Measurements from ENCODE around the gene ATP6V1E1. TPM values are rescaled to one million over a fixed set of nuclear protein-coding genes. Genes with fewer than 3 reads are reported as not detected.

Gene ATP6V1E1
- polyA plus RNA-seq, 1 of the 3 experiments (the other 2 are of a cell fraction) = 140 TPM

GRCh38 chr22:17581056-17581455, 47.5 kb downstream of the ATP6V1E1 start:
- ChIA-PET CTCF (no interaction called here), POLR2A (no interaction called here)
- Histone ChIP-seq H3K79me2 (ENCODE audit: insufficient read depth) (no peaks in the 10 kb centered on the region), H3K27ac (ENCODE audit: low read depth in 2 of 2, low read length in 1 of 2) (no peak overlapping the region), H3K4me2 (no peak overlapping the region), H3K36me3 (replicated peaks in 1 of 2; ENCODE audit: control insufficient read depth in 1 of 2, insufficient read depth in 2 of 2, low read length in 1 of 2) (no peaks in the 10 kb centered on the region), H3K9me2 (no peaks in the 10 kb centered on the region), H3K9me3 (no peaks in the 10 kb centered on the region), H3K4me1 (ENCODE audit: control insufficient read depth in 1 of 2, insufficient read depth in 2 of 2, low read depth in 1 of 2, low read length in 1 of 2) (no peaks in the 10 kb centered on the region), H2AFZ (ENCODE audit: low read depth) (no peak overlapping the region), H3F3A (replicated peaks; ENCODE audit: insufficient read depth) (no peaks in the 10 kb centered on the region), H3K27me3 (ENCODE audit: insufficient read depth) (no peaks in the 10 kb centered on the region), H3K4me3 (ENCODE audit: low read depth in 2 of 2, low read length in 1 of 2) (no peak overlapping the region), H3K9ac (no peak overlapping the region), H4K20me1 (ENCODE audit: insufficient read depth) (no peaks in the 10 kb centered on the region)
- DNase-seq = no peak
- TF ChIP-seq JUND (IDR thresholded peaks at IDR 0.05) = no peak
- WGBS (ENCODE audit: low lambda C conversion rate) = 75% methylated on average over 10 of the region's 21 CpGs

- ChIA-PET CTCF (interaction anchor here (0.8 kb wide), 1 partner anchor 22 kb away, joined by 3 read pairs; no protein-coding TSS in a partner anchor), POLR2A (no interaction called here)
- no peaks in the 10 kb centered on the region for H3K36me3 ChIP-seq (replicated peaks in 1 of 2; ENCODE audit: control insufficient read depth in 1 of 2, insufficient read depth in 2 of 2, low read length in 1 of 2)
- H3K9ac ChIP-seq = no peak overlapping the region
- 57% methylated on average over 8 of the region's 15 CpGs for WGBS (ENCODE audit: low lambda C conversion rate)
- H3K9me3 ChIP-seq = no peaks in the 10 kb centered on the region
- no peaks in the 10 kb centered on the region for H3K4me1 ChIP-seq (ENCODE audit: control insufficient read depth in 1 of 2, insufficient read depth in 2 of 2, low read depth in 1 of 2, low read length in 1 of 2)
- TF ChIP-seq CHD2 (IDR thresholded peaks at IDR 0.05; ENCODE audit: low read length, partially characterized antibody) (no peak), SMC3 (IDR thresholded peaks at IDR 0.05; ENCODE audit: low read depth, low read length) (no peak), TEAD4 (IDR thresholded peaks at IDR 0.05; ENCODE audit: borderline replicate concordance, insufficient read depth) (no peak), POLR2AphosphoS5 (IDR thresholded peaks at IDR 0.05; ENCODE audit: low read depth, low read length) (no peak), PBX3 (IDR thresholded peaks at IDR 0.05) (no peak), RFX5 (IDR thresholded peaks at IDR 0.05; ENCODE audit: low read length) (no peak), MEF2A (IDR thresholded peaks at IDR 0.05; ENCODE audit: borderline replicate concordance, low read depth) (no peak)
- TF ChIP-seq, protein P1, sequence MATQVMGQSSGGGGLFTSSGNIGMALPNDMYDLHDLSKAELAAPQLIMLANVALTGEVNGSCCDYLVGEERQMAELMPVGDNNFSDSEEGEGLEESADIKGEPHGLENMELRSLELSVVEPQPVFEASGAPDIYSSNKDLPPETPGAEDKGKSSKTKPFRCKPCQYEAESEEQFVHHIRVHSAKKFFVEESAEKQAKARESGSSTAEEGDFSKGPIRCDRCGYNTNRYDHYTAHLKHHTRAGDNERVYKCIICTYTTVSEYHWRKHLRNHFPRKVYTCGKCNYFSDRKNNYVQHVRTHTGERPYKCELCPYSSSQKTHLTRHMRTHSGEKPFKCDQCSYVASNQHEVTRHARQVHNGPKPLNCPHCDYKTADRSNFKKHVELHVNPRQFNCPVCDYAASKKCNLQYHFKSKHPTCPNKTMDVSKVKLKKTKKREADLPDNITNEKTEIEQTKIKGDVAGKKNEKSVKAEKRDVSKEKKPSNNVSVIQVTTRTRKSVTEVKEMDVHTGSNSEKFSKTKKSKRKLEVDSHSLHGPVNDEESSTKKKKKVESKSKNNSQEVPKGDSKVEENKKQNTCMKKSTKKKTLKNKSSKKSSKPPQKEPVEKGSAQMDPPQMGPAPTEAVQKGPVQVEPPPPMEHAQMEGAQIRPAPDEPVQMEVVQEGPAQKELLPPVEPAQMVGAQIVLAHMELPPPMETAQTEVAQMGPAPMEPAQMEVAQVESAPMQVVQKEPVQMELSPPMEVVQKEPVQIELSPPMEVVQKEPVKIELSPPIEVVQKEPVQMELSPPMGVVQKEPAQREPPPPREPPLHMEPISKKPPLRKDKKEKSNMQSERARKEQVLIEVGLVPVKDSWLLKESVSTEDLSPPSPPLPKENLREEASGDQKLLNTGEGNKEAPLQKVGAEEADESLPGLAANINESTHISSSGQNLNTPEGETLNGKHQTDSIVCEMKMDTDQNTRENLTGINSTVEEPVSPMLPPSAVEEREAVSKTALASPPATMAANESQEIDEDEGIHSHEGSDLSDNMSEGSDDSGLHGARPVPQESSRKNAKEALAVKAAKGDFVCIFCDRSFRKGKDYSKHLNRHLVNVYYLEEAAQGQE (IDR thresholded peaks at IDR 0.05; ENCODE audit: low read depth, low read length) = no peak
- H3K9me2 ChIP-seq = no peaks in the 10 kb centered on the region
- no peak overlapping the region for H3K27ac ChIP-seq (ENCODE audit: low read depth in 2 of 2, low read length in 1 of 2)
- H3K4me2 ChIP-seq = no peak overlapping the region
- DNase-seq = no peak
- H2AFZ ChIP-seq (ENCODE audit: low read depth) = no peak overlapping the region
- no peak overlapping the region for H3K4me3 ChIP-seq (ENCODE audit: low read depth in 2 of 2, low read length in 1 of 2)
- no peaks in the 10 kb centered on the region for H3K27me3 ChIP-seq (ENCODE audit: insufficient read depth)
- H3K79me2 ChIP-seq (ENCODE audit: insufficient read depth) = no peaks in the 10 kb centered on the region
- H3F3A ChIP-seq (replicated peaks; ENCODE audit: insufficient read depth) = no peaks in the 10 kb centered on the region
- H4K20me1 ChIP-seq (ENCODE audit: insufficient read depth) = no peaks in the 10 kb centered on the region
These were observed 48.0 kb downstream of the ATP6V1E1 start for GRCh38 chr22:17580441-17581031.

Data from SK-N-SH (cell line).